HepG2 (cell line): ENCODE measurements around the gene VENTX. TPM values are rescaled to one million over a fixed set of nuclear protein-coding genes. Genes with fewer than 3 reads are reported as not detected.
A peak's percentile ranks its signal among the peaks of the same experiment; 100 is the strongest.

Source experiments
- FOSL1 ChIP-seq: sonication (generic); formaldehyde crosslinking; IDR thresholded peaks from 2 replicates; pipeline ENCODE4 v1.9.0; 2021; ENCODE audit warnings: missing genetic modification reagents, borderline replicate concordance
- SP2 ChIP-seq: sonication (generic); formaldehyde crosslinking; IDR thresholded peaks from 2 replicates; pipeline ENCODE4 v1.5.1; 2020; ENCODE audit warnings: mild to moderate bottlenecking, missing genetic modification reagents
- polyA plus RNA-seq, 8 experiments: library from polyadenylated mRNA; depleted of rRNA in 3 of 8; stranded (reverse) in 7 of 8; unstranded in 1 of 8; fragments of >200 nt; fragmentation: Illumina TruSeq in 4 of 8; extraction: Trizol in 4 of 8; gene quantifications; 2 replicates each; pipeline versions ENCODE4 v1.2.1 to v1.2.3, GENCODE V29; 2011 to 2016; ENCODE audit warnings: low read depth in 4 of 8, missing spikeins in 1 of 8, mixed read lengths in 1 of 8; ENCODE audit not compliant: insufficient read depth in 1 of 8
- total RNA-seq, 5 experiments: library from RNA; depleted of rRNA; stranded (reverse); fragments of >200 nt; fragmentation: Illumina TruSeq; extraction: Trizol; gene quantifications; 2 replicates each; pipeline ENCODE4 v1.2.3, GENCODE V29; 2016; ENCODE audit warnings: low read depth in 1 of 5
- TF ChIP-seq, protein P1 (sequence below): sonication (generic); formaldehyde crosslinking; IDR thresholded peaks from 2 replicates; pipeline ENCODE4 v1.5.1; 2020; ENCODE audit warnings: mild to moderate bottlenecking, missing genetic modification reagents, moderate library complexity
- TF ChIP-seq, protein P2 (sequence below): sonication (generic); formaldehyde crosslinking; IDR thresholded peaks from 2 replicates; pipeline ENCODE4 v1.9.0; 2021; ENCODE audit warnings: mild to moderate bottlenecking, missing genetic modification reagents
- TF ChIP-seq, protein P3 (sequence below): fragments of 450-650 bp; IDR thresholded peaks from 2 replicates; pipeline ENCODE4 v1.6.1; 2016

Gene VENTX
- total and polyA plus RNA-seq, 2 of the 13 experiments (the other 11 are each of a cell fraction or from before 2014, with no cell fraction given), result not detected

DNA sequence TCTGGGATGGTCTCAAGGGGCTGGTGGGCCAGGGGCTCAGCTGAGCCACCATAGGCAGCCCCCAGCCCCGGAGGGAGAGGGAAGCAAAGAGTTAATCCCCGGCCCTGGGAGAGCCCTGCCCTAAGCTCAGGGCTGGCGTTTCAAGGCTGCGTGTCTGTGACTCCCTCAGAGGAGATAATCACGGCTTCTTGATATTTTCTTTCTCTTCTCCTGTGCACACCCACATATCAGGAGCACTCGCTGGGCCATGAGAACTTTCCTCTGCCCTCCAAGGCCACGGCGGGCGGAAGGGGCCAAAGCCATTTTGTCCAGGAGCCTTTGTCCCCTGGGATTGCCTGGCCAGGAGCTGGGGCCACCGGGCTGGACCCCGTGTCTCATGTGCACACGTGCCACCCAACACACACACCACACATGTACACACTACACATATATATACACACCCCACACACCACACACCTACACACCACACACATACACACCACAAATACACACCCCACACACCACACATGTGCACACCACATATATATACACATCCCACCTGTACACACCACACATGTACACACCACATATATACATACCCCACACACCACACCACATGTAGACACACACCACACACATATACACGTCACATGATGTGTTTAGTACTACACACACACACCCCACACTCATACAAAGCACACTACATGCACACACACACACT, 16.9 kb downstream of the VENTX start (continued):
- TF ChIP-seq SP2 (CRISPR knock-in tag), result no peak
- TF ChIP-seq, protein P1, sequence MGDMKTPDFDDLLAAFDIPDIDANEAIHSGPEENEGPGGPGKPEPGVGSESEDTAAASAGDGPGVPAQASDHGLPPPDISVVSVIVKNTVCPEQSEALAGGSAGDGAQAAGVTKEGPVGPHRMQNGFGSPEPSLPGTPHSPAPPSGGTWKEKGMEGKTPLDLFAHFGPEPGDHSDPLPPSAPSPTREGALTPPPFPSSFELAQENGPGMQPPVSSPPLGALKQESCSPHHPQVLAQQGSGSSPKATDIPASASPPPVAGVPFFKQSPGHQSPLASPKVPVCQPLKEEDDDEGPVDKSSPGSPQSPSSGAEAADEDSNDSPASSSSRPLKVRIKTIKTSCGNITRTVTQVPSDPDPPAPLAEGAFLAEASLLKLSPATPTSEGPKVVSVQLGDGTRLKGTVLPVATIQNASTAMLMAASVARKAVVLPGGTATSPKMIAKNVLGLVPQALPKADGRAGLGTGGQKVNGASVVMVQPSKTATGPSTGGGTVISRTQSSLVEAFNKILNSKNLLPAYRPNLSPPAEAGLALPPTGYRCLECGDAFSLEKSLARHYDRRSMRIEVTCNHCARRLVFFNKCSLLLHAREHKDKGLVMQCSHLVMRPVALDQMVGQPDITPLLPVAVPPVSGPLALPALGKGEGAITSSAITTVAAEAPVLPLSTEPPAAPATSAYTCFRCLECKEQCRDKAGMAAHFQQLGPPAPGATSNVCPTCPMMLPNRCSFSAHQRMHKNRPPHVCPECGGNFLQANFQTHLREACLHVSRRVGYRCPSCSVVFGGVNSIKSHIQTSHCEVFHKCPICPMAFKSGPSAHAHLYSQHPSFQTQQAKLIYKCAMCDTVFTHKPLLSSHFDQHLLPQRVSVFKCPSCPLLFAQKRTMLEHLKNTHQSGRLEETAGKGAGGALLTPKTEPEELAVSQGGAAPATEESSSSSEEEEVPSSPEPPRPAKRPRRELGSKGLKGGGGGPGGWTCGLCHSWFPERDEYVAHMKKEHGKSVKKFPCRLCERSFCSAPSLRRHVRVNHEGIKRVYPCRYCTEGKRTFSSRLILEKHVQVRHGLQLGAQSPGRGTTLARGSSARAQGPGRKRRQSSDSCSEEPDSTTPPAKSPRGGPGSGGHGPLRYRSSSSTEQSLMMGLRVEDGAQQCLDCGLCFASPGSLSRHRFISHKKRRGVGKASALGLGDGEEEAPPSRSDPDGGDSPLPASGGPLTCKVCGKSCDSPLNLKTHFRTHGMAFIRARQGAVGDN, result no peak
- TF ChIP-seq FOSL1 (CRISPR knock-in tag), result no peak
- TF ChIP-seq, protein P2, sequence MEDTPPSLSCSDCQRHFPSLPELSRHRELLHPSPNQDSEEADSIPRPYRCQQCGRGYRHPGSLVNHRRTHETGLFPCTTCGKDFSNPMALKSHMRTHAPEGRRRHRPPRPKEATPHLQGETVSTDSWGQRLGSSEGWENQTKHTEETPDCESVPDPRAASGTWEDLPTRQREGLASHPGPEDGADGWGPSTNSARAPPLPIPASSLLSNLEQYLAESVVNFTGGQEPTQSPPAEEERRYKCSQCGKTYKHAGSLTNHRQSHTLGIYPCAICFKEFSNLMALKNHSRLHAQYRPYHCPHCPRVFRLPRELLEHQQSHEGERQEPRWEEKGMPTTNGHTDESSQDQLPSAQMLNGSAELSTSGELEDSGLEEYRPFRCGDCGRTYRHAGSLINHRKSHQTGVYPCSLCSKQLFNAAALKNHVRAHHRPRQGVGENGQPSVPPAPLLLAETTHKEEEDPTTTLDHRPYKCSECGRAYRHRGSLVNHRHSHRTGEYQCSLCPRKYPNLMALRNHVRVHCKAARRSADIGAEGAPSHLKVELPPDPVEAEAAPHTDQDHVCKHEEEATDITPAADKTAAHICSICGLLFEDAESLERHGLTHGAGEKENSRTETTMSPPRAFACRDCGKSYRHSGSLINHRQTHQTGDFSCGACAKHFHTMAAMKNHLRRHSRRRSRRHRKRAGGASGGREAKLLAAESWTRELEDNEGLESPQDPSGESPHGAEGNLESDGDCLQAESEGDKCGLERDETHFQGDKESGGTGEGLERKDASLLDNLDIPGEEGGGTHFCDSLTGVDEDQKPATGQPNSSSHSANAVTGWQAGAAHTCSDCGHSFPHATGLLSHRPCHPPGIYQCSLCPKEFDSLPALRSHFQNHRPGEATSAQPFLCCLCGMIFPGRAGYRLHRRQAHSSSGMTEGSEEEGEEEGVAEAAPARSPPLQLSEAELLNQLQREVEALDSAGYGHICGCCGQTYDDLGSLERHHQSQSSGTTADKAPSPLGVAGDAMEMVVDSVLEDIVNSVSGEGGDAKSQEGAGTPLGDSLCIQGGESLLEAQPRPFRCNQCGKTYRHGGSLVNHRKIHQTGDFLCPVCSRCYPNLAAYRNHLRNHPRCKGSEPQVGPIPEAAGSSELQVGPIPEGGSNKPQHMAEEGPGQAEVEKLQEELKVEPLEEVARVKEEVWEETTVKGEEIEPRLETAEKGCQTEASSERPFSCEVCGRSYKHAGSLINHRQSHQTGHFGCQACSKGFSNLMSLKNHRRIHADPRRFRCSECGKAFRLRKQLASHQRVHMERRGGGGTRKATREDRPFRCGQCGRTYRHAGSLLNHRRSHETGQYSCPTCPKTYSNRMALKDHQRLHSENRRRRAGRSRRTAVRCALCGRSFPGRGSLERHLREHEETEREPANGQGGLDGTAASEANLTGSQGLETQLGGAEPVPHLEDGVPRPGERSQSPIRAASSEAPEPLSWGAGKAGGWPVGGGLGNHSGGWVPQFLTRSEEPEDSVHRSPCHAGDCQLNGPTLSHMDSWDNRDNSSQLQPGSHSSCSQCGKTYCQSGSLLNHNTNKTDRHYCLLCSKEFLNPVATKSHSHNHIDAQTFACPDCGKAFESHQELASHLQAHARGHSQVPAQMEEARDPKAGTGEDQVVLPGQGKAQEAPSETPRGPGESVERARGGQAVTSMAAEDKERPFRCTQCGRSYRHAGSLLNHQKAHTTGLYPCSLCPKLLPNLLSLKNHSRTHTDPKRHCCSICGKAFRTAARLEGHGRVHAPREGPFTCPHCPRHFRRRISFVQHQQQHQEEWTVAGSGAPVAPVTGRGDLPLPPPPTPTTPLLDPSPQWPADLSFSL (CRISPR knock-in tag), result peak; percentile 40; the same call in 1 of the 2 replicates
- TF ChIP-seq, protein P3, sequence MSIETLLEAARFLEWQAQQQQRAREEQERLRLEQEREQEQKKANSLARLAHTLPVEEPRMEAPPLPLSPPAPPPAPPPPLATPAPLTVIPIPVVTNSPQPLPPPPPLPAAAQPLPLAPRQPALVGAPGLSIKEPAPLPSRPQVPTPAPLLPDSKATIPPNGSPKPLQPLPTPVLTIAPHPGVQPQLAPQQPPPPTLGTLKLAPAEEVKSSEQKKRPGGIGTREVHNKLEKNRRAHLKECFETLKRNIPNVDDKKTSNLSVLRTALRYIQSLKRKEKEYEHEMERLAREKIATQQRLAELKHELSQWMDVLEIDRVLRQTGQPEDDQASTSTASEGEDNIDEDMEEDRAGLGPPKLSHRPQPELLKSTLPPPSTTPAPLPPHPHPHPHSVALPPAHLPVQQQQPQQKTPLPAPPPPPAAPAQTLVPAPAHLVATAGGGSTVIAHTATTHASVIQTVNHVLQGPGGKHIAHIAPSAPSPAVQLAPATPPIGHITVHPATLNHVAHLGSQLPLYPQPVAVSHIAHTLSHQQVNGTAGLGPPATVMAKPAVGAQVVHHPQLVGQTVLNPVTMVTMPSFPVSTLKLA, result peak; percentile 78
